Activated naive CD8-positive, alpha-beta T cell treated with anti-CD3 and anti-CD28 coated beads, Interleukin-2, amount 50 U/mL, for 24 hours (primary cell): Measurements from ENCODE around the gene LRMDA.
"Not testable (repeated sequence)": the region's sequence is repeated elsewhere in the genome, so short reads cannot be mapped to it uniquely, and the experiment has no call there.

ENCODE experiments used
- ATAC-seq: fragments of 150-1000 bp; cut with Tn5 transposase; one replicate; pipeline ENCODE4 v1.10.0; 2021
- DNase-seq: peaks from one replicate; pipeline ENCODE4 v3.0.0; 2021
- H3K27ac Mint-ChIP-seq: one replicate; pipeline ENCODE4 v1.8.0; 2021; ENCODE audit warnings: mild to moderate bottlenecking, mixed read lengths
- H3K27me3 Mint-ChIP-seq: one replicate; pipeline ENCODE4 v1.8.0; 2021; ENCODE audit warnings: mixed read lengths
- H3K36me3 Mint-ChIP-seq: one replicate; pipeline ENCODE4 v1.8.0; 2021; ENCODE audit warnings: low read depth, mixed read lengths
- H3K4me1 Mint-ChIP-seq: one replicate; pipeline ENCODE4 v1.8.0; 2021; ENCODE audit warnings: mixed read lengths
- H3K4me3 Mint-ChIP-seq: one replicate; pipeline ENCODE4 v1.8.0; 2021; ENCODE audit warnings: mild to moderate bottlenecking, moderate library complexity, mixed read lengths
- H3K9me3 Mint-ChIP-seq: one replicate; pipeline ENCODE4 v1.8.0; 2021; ENCODE audit warnings: mixed read lengths

LRMDA gene

DNA sequence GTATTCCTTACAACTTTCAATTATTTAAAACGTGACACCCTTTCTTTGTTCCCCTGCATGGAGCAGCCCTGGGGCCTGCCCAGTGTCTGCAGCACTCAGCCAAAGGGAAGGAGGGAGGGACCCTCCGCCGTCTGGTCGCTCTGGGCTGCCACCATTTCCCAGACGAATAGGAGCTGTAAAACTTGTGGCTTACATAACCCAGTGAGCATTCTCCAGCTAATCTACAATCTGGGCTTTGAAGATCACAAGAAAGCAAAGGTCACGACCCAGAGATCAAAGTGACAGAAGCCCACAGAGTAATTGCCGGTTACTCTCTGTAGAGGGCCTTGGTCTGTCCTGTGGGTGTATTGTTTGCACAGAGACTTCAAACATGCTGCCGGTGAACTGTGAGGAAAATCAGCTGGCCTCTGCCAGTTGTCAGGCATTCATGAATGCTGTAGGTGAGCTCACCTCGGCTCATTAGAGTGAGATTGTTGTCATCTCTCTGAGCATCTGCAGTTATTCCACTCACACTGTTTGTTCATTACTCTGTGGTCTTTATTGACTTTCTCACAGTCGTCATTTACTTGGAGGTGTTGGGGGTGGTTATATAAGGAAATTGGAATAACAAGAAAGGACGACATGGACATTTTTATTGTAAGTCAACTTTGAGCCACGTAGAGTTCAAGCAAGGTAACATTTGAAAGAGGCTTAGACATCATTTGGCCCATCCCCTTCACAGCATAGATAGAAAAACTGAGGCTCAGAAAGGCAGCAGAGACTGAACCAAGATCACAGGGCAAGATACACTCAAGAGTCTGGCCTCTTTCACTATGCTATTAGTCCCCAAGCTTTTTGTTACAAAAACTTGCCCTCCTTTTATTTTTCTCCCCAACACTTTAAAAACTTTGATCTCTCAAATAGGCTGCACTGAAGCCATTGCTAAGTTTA, 619.8 kb downstream of the LRMDA start:
- H3K4me3 Mint-ChIP-seq: no peak overlapping the region
- no peaks in the 10 kb centered on the region for H3K4me1 Mint-ChIP-seq
- peaks cover 4% of the 10 kb centered on the region for H3K9me3 Mint-ChIP-seq
- H3K27me3 Mint-ChIP-seq: peaks cover 4% of the 10 kb centered on the region
- H3K36me3 Mint-ChIP-seq: no peaks in the 10 kb centered on the region
- ATAC-seq (no peak), DNase-seq (no peak)
- H3K27ac Mint-ChIP-seq: no peak overlapping the region

DNA sequence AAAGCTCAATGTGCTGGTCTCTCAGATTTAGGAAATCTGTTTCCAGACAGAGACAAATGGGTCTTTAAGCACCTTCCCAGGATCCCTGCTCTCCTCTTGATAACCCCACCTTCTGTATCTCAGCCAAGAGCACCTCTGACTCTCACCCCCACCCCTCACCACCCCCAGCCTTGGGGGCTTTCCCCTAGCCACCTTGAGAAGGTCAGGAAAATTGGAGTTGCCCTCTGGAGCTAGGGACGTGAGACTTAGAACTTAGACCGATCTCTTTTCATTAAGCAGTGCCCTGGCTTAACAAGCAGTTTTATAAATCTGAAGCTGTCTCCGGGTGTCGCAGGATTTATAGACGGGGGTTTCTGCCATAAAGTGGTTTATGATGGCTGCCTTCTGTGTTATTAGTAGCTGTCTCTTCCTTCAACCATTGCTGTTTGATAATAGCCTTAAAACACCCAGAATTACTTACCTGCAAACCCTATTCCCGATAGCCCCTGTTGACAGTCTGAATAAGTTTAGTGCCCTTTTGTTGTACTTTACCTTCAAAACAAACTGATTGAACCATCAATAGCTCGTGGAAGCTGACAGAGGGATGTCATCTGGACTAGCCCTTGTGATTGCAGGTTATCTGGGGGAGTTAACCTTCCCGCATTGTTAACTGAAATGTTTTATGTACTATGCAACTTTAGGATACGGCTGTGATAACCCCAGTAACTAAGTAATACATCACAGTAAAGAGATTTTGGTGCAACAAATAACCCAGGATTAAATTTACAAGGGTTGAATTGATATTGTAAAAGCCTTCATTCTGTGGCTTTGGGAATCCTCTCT, 621.5 kb downstream of the LRMDA start:
- Mint-ChIP-seq H3K36me3 (no peaks in the 10 kb centered on the region), H3K27ac (no peak overlapping the region), H3K27me3 (peaks cover 4% of the 10 kb centered on the region), H3K4me1 (no peaks in the 10 kb centered on the region), H3K9me3 (peaks cover 8% of the 10 kb centered on the region), H3K4me3 (no peak overlapping the region)
- ATAC-seq: no peak
- no peak for DNase-seq

- no peak overlapping the region for H3K4me3 Mint-ChIP-seq
- H3K36me3 Mint-ChIP-seq: no peaks in the 10 kb centered on the region
- no peak for ATAC-seq
- DNase-seq: no peak
- no peaks in the 10 kb centered on the region for H3K4me1 Mint-ChIP-seq
- H3K27ac Mint-ChIP-seq: no peak overlapping the region
- peaks cover 8% of the 10 kb centered on the region for H3K9me3 Mint-ChIP-seq
- peaks cover 4% of the 10 kb centered on the region for H3K27me3 Mint-ChIP-seq
Observed at GRCh38 chr10:76055466-76055865, 624.0 kb downstream of the LRMDA start.

DNA sequence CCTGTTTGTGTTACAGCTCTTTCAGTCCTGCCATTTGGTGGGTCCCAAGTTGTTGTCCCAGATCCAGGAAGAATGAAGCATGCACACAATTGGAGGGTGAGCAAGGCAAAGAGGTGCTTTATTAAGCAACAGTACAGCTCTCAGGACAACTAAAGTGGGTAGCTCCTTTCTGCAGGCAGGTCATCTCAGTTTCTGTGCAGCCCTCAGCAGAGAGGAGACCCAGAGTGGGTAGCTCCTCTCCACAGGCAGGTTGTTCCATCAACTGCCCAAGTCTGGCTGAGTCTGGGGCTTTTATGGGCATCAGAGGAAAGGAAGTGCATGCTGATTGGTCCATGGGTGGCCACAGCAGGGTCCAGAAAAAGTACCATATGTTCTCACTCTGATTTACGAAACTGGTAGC, 624.5 kb downstream of the LRMDA start:
- H3K9me3 Mint-ChIP-seq: peaks cover 8% of the 10 kb centered on the region
- H3K4me3 Mint-ChIP-seq: no peak overlapping the region
- ATAC-seq: no peak
- H3K27me3 Mint-ChIP-seq: peaks cover 4% of the 10 kb centered on the region
- H3K36me3 Mint-ChIP-seq: no peaks in the 10 kb centered on the region
- no peak for DNase-seq
- no peaks in the 10 kb centered on the region for H3K4me1 Mint-ChIP-seq
- H3K27ac Mint-ChIP-seq: no peak overlapping the region

DNA sequence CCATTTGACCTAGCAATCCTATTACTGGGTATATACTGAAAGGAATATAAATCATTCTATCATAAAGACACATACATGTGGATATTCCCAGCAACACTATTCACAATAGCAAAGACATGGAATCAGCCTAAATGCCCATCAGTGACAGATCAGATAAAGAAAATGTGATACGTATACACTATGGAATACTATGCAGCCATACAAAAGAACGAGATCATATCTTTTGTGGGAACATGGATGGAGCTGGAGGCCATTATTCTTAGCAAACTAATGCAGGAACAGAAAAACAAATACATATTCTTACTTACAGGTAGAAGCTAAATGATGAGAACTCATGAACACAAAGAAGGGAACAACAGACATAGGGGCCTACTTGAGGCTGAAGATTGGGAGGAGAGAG, 629.6 kb downstream of the LRMDA start:
- H3K4me3 Mint-ChIP-seq, H3K4me1 Mint-ChIP-seq, DNase-seq, H3K36me3 Mint-ChIP-seq, ATAC-seq, H3K27ac Mint-ChIP-seq, H3K9me3 Mint-ChIP-seq, H3K27me3 Mint-ChIP-seq: not testable (repeated sequence)

DNA sequence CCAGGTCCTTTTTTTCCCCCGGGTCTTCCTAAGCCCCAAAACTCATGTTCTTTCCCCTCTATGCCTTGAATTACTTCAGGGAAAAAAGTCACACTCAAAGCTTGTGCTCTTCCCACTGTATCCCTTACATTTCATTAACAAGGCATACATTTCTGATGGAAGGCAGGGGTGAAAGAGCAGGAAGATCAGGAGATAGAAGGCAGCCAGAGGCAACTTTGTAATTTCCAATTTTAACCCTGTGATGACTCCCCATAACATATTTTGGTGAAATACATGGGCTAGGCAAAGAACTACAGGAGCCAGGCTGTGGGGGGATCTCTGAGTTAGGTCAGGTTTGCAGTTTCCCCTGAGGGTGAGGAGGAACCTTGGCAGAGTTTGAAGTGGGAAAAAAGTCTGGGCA, 635.0 kb downstream of the LRMDA start:
- Mint-ChIP-seq H3K27ac (no peak overlapping the region), H3K9me3 (no peaks in the 10 kb centered on the region), H3K36me3 (no peaks in the 10 kb centered on the region), H3K27me3 (no peaks in the 10 kb centered on the region), H3K4me1 (no peaks in the 10 kb centered on the region), H3K4me3 (no peak overlapping the region)
- DNase-seq: no peak
- ATAC-seq: no peak

- ATAC-seq (no peak), DNase-seq (no peak)
- H3K36me3 Mint-ChIP-seq: no peaks in the 10 kb centered on the region
- no peaks in the 10 kb centered on the region for H3K4me1 Mint-ChIP-seq
- no peaks in the 10 kb centered on the region for H3K27me3 Mint-ChIP-seq
- H3K9me3 Mint-ChIP-seq: no peaks in the 10 kb centered on the region
- no peak overlapping the region for H3K4me3 Mint-ChIP-seq
- H3K27ac Mint-ChIP-seq: no peak overlapping the region
Observed at GRCh38 chr10:76067447-76067846, 636.0 kb downstream of the LRMDA start.

DNA sequence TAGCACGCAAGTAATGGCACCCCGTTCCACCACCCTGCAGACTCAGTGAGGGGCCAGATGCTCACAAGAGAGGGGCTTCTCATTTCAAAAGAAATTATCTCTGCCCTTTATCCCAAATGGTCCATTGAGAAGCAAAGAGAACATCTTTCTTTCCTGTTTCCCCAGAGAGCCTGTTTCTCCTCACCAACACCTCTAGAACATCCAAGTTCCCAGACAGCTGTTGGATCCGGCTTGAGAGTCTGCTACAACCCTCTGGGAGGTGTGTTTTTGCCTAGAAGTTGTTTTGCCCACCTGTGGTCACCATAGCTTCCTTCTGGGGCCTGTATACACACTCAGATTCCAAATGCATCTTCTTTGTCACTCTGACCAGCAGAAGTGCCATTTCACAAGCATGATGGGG, 637.4 kb downstream of the LRMDA start:
- H3K9me3 Mint-ChIP-seq: no peaks in the 10 kb centered on the region
- H3K27ac Mint-ChIP-seq: no peak overlapping the region
- no peaks in the 10 kb centered on the region for H3K36me3 Mint-ChIP-seq
- H3K4me3 Mint-ChIP-seq: no peak overlapping the region
- DNase-seq: no peak
- H3K27me3 Mint-ChIP-seq: no peaks in the 10 kb centered on the region
- ATAC-seq: no peak
- H3K4me1 Mint-ChIP-seq: no peaks in the 10 kb centered on the region

DNA sequence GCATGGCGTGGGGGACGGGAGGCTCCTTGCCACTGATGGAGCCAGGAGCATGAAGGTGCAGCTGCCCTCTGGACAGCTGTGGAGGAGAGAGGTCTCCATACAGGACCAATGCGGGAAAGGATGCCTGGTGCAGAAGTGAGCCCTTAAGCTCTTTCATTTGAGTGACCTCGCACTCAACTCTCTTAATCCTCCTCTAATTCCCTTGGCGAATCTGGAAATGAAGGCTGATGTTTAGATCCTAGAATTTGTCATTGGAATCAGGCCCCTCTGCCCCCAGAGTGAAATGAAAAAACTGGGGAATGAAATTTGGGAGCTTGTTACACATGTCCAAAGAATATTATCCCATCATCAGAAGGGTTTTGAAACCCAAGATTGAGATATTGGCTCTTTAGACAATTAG, 639.5 kb downstream of the LRMDA start:
- Mint-ChIP-seq H3K36me3 (no peaks in the 10 kb centered on the region), H3K4me1 (no peaks in the 10 kb centered on the region), H3K27me3 (no peaks in the 10 kb centered on the region), H3K4me3 (no peak overlapping the region), H3K27ac (no peak overlapping the region), H3K9me3 (peaks cover 6% of the 10 kb centered on the region)
- DNase-seq: no peak
- ATAC-seq: no peak

GRCh38 chr10:76071653-76072365, 640.4 kb downstream of the LRMDA start:
- no peak overlapping the region for H3K4me3 Mint-ChIP-seq
- peaks cover 6% of the 10 kb centered on the region for H3K9me3 Mint-ChIP-seq
- no peaks in the 10 kb centered on the region for H3K36me3 Mint-ChIP-seq
- H3K27me3 Mint-ChIP-seq: no peaks in the 10 kb centered on the region
- DNase-seq (no peak), ATAC-seq (no peak)
- no peaks in the 10 kb centered on the region for H3K4me1 Mint-ChIP-seq
- H3K27ac Mint-ChIP-seq: no peak overlapping the region

- DNase-seq (no peak), ATAC-seq (no peak)
- Mint-ChIP-seq H3K27ac (no peak overlapping the region), H3K4me1 (no peaks in the 10 kb centered on the region), H3K36me3 (no peaks in the 10 kb centered on the region), H3K9me3 (peaks cover 6% of the 10 kb centered on the region), H3K27me3 (no peaks in the 10 kb centered on the region), H3K4me3 (no peak overlapping the region)
Observed at GRCh38 chr10:76072384-76072783, 641.0 kb downstream of the LRMDA start.

- H3K9me3 Mint-ChIP-seq: peaks cover 6% of the 10 kb centered on the region
- H3K27me3 Mint-ChIP-seq: no peaks in the 10 kb centered on the region
- no peak overlapping the region for H3K4me3 Mint-ChIP-seq
- H3K36me3 Mint-ChIP-seq: no peaks in the 10 kb centered on the region
- H3K27ac Mint-ChIP-seq: no peak overlapping the region
- ATAC-seq (no peak), DNase-seq (no peak)
- H3K4me1 Mint-ChIP-seq: no peaks in the 10 kb centered on the region
Observed at GRCh38 chr10:76073524-76073923, 642.1 kb downstream of the LRMDA start.

GRCh38 chr10:76074659-76075058, 643.2 kb downstream of the LRMDA start:
- Mint-ChIP-seq H3K4me1 (no peaks in the 10 kb centered on the region), H3K36me3 (no peaks in the 10 kb centered on the region), H3K9me3 (peaks cover 6% of the 10 kb centered on the region), H3K27ac (no peak overlapping the region), H3K27me3 (no peaks in the 10 kb centered on the region), H3K4me3 (no peak overlapping the region)
- no peak for ATAC-seq
- DNase-seq: no peak

DNA sequence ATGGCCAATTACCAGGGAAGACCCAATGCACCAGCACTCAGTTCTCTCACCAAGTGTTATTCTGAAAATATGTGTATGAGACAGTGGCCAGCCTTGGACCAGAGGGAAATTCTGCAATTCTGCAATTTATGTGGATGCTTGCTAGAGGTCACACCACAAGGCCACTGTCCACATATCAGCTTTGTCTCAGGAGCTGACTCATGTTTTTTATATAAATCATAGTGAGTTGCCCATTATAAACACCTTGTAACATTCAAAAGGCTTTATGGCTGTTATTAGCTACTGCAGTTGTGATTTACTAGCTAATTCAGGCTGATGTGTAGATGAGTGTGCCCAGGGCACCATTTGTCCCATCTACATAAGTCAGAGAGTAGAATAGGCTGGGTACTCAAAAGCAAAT, 649.0 kb downstream of the LRMDA start:
- no peaks in the 10 kb centered on the region for H3K36me3 Mint-ChIP-seq
- no peak for DNase-seq
- H3K27me3 Mint-ChIP-seq: no peaks in the 10 kb centered on the region
- H3K27ac Mint-ChIP-seq: no peak overlapping the region
- H3K4me3 Mint-ChIP-seq: no peak overlapping the region
- H3K4me1 Mint-ChIP-seq: no peaks in the 10 kb centered on the region
- ATAC-seq: no peak
- H3K9me3 Mint-ChIP-seq: no peaks in the 10 kb centered on the region
